ENCODE measurements around the gene TNFAIP2. TPM values are rescaled to one million over a fixed set of nuclear protein-coding genes. Genes with fewer than 3 reads are reported as not detected.

The TNFAIP2 gene
- total RNA-seq, 4 donors from 2014 or later, result 25.1 to 76.3 (median 52.7) TPM

DNA sequence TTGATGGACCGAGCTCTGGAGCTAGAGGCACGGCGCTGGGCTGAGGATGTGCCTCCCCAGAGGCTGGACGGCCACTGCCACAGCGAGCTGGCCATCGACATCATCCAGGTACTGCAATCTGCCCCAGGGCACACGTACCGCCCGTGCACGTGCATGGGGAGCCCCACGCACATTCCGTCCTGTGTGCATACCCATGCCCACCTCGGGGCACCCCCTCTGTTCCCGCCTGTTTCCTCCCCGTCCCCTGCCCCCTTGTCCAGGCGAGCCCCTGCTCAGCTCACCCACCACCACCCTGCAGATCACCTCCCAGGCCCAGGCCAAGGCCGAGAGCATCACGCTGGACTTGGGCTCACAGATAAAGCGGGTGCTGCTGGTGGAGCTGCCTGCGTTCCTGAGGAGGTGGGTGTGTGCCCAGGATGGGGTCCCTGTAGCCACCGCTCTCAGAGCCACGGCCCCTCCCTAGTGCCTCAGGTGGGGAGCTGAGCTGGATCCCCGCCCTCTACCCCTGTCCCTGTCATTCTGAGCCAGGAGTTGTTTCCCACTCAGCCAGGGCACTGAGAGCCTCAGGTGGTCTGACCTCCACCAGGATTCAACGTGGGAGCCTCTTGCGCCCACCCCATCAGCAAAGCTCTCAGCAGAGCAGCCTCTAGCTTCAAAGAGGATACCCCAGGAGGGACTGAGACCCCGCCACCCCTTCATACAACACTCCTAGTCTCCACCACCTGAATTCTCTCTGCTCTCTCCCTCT, 6.9 kb downstream of the TNFAIP2 start:
- Histone ChIP-seq H3K27me3 (peaks cover 16% of the 10 kb centered on the region), H3K27ac (peak overlapping the region; percentile 1 to 49 (median 36)), H3K4me3 (no peak overlapping the region), H3K36me3 (no peaks in the 10 kb centered on the region), H3K4me1 (peaks cover 7 to 51% (median 14%) of the 10 kb centered on the region in 4 donors), H3K9me3 (no peaks in the 10 kb centered on the region)
- 89% methylated on average over 22 of the region's 26 CpGs; no CpG with 5 or more reads in 1 of the 2 donors for WGBS, 2 donors (ENCODE audit: low coverage in 1 of 2)
- in situ Hi-C loops (cut with MboI; ENCODE audit: low pct_ligation_motif_present in 1 of 4, low pct_unique_long_range_greater_than_20kb in 1 of 4, low sequenced_read_pairs in 3 of 4) (no loop called here), intact Hi-C loops (cut with DNase I; ENCODE audit: low total_unique reads) (no loop called here)
- TF ChIP-seq EP300 (IDR thresholded peaks at IDR 0.05; ENCODE audit: low read depth) (no peak), POLR2A (IDR thresholded peaks at IDR 0.05) (no peak), POLR2AphosphoS5 (IDR thresholded peaks at IDR 0.05) (no peak)
- TF ChIP-seq, protein P1, sequence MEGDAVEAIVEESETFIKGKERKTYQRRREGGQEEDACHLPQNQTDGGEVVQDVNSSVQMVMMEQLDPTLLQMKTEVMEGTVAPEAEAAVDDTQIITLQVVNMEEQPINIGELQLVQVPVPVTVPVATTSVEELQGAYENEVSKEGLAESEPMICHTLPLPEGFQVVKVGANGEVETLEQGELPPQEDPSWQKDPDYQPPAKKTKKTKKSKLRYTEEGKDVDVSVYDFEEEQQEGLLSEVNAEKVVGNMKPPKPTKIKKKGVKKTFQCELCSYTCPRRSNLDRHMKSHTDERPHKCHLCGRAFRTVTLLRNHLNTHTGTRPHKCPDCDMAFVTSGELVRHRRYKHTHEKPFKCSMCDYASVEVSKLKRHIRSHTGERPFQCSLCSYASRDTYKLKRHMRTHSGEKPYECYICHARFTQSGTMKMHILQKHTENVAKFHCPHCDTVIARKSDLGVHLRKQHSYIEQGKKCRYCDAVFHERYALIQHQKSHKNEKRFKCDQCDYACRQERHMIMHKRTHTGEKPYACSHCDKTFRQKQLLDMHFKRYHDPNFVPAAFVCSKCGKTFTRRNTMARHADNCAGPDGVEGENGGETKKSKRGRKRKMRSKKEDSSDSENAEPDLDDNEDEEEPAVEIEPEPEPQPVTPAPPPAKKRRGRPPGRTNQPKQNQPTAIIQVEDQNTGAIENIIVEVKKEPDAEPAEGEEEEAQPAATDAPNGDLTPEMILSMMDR (IDR thresholded peaks at IDR 0.05), result no peak
- no peak for DNase-seq

DNA sequence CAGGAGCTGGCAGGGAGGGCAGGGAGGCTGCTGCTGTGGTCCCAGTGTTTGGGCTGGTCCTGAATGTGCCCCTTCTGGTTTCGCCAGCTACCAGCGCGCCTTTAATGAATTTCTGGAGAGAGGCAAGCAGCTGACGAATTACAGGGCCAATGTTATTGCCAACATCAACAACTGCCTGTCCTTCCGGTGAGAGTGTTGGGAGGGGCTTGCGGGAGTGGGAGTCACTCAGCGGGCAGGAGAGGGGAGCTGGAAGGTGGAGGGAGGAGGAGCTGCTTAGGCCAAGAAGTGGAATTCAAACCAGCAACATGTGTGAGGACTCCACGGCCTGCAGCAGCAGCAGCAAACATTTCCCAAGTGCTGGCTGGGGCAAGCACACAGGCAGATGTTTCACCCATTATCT, 7.7 kb downstream of the TNFAIP2 start:
- Histone ChIP-seq H3K4me3 (no peak overlapping the region), H3K4me1 (peaks cover 7 to 44% (median 12%) of the 10 kb centered on the region in 4 donors), H3K9me3 (no peaks in the 10 kb centered on the region), H3K27me3 (peaks cover 10% of the 10 kb centered on the region), H3K36me3 (no peaks in the 10 kb centered on the region), H3K27ac (peak overlapping the region; percentile 1 to 49 (median 36))
- intact Hi-C loops (cut with DNase I; ENCODE audit: low total_unique reads), result no loop called here
- in situ Hi-C loops (cut with MboI; ENCODE audit: low pct_ligation_motif_present in 1 of 4, low pct_unique_long_range_greater_than_20kb in 1 of 4, low sequenced_read_pairs in 3 of 4), result no loop called here
- DNase-seq, result no peak
- 58% methylated on average over 8 of the region's 8 CpGs; no CpG with 5 or more reads in 1 of the 2 donors for WGBS, 2 donors (ENCODE audit: low coverage in 1 of 2)
- TF ChIP-seq EP300 (IDR thresholded peaks at IDR 0.05; ENCODE audit: low read depth) (no peak), POLR2A (IDR thresholded peaks at IDR 0.05) (no peak), POLR2AphosphoS5 (IDR thresholded peaks at IDR 0.05) (no peak)
- TF ChIP-seq, protein P1 (IDR thresholded peaks at IDR 0.05), result no peak

DNA sequence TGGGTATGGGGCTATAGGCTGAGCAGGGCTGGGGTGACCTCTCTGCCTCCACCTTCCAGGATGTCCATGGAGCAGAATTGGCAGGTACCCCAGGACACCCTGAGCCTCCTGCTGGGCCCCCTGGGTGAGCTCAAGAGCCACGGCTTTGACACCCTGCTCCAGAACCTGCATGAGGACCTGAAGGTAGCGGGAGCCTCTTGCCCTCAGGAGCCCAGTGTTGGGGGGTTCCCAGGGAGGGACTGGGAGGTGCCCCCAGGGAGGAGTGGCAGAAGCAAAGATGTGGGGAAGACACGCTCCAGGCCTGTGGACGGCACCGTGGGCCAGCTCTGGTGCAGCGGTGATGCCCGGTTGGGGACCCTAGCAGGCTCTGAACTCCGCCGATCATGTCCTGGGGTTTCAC, 8.3 kb downstream of the TNFAIP2 start:
- Histone ChIP-seq H3K27ac (peak overlapping the region in 2 of 4 donors; percentile 8 to 49), H3K4me1 (peaks cover 6 to 39% (median 8%) of the 10 kb centered on the region in 4 donors), H3K4me3 (no peak overlapping the region), H3K36me3 (no peaks in the 10 kb centered on the region), H3K9me3 (no peaks in the 10 kb centered on the region), H3K27me3 (peaks cover 10% of the 10 kb centered on the region)
- in situ Hi-C loops (cut with MboI; ENCODE audit: low pct_ligation_motif_present in 1 of 4, low pct_unique_long_range_greater_than_20kb in 1 of 4, low sequenced_read_pairs in 3 of 4), result no loop called here
- TF ChIP-seq POLR2AphosphoS5 (IDR thresholded peaks at IDR 0.05) (no peak), EP300 (IDR thresholded peaks at IDR 0.05; ENCODE audit: low read depth) (no peak), POLR2A (IDR thresholded peaks at IDR 0.05) (no peak)
- TF ChIP-seq, protein P1 (IDR thresholded peaks at IDR 0.05), result no peak
- WGBS, 2 donors (ENCODE audit: low coverage in 1 of 2), result 78% methylated on average over 9 of the region's 9 CpGs; no CpG with 5 or more reads in 1 of the 2 donors
- DNase-seq, result no peak
- intact Hi-C loops (cut with DNase I; ENCODE audit: low total_unique reads), result no loop called here

DNA sequence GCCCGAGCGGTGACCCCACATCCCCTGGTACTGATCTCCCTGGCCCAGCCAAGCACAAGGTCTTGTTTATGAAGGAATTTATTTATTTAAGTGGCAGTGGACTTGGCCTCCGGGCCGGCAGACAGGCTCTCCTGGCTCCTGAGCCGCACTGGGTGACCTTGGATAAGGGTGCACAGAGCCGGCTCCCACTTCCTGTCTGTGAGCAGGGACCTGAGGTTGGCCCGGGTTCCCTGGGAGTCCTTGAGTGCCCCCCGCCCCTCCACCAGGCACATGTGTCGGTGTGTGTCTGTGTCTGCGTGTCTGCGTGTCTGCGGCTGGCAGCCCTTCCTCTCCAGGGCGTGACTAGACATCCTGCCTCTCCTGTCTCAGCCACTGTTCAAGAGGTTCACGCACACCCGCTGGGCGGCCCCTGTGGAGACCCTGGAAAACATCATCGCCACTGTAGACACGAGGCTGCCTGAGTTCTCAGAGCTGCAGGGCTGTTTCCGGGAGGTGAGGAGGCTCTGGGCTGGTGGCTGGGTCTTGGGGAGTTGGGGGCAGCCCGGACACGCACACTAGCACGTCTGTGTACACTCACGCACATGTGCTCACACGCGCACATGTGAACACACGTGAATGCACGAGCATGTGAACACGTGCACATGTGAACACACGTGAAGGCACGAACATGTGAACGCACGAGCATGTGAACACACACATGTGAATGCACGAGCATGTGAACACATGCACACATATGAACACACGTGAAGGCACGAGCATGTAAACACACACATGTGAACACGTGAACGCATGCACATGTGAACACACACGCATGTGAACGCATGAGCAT, 9.3 kb downstream of the TNFAIP2 start:
- in situ Hi-C loops (cut with MboI; ENCODE audit: low pct_ligation_motif_present in 1 of 4, low pct_unique_long_range_greater_than_20kb in 1 of 4, low sequenced_read_pairs in 3 of 4), result no loop called here

More for the DNA sequence above, 9.3 kb downstream of the TNFAIP2 start:
- no peak overlapping the region for H3K4me3 ChIP-seq
- peaks cover 0 to 36% (median 2%) of the 10 kb centered on the region in 4 donors for H3K4me1 ChIP-seq
- H3K36me3 ChIP-seq, result no peaks in the 10 kb centered on the region
- no peaks in the 10 kb centered on the region for H3K9me3 ChIP-seq
- 64 to 73% methylated on average over 5 to 35 of the region's 39 CpGs for WGBS, 2 donors (ENCODE audit: low coverage in 1 of 2)
- intact Hi-C loops (cut with DNase I; ENCODE audit: low total_unique reads), result no loop called here
- peak overlapping the region in 1 of 4 donors; percentile 2 for H3K27ac ChIP-seq
- TF ChIP-seq, protein P1 (IDR thresholded peaks at IDR 0.05), result no peak
- TF ChIP-seq POLR2AphosphoS5 (IDR thresholded peaks at IDR 0.05) (no peak), POLR2A (IDR thresholded peaks at IDR 0.05) (no peak), EP300 (IDR thresholded peaks at IDR 0.05; ENCODE audit: low read depth) (no peak)
- H3K27me3 ChIP-seq, result peaks cover 10% of the 10 kb centered on the region
- no peak for DNase-seq

Data from transverse colon (tissue), 4 donors.